ENCODE measurements around the gene ZSWIM5.
"Not testable (repeated sequence)": the region's sequence is repeated elsewhere in the genome, so short reads cannot be mapped to it uniquely, and the experiment has no call there.

DNA sequence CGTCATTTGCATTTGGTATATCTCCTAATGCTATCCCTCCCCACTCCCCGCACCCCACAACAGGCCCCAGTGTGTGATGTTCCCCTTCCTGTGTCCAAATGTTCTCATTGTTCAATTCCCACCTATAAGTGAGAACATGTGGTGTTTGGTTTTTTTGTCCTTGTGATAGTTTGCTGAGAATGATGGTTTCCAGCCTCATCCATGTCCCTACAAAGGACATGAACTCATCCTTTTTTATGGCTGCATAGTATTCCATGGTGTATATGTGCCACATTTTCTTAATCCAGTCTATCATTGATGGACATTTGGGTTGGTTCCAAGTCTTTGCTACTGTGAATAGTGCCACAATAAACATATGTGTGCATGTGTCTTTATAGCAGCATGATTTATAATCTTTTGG lies 73.7 kb downstream of the ZSWIM5 start:
- TF ChIP-seq, protein P1, sequence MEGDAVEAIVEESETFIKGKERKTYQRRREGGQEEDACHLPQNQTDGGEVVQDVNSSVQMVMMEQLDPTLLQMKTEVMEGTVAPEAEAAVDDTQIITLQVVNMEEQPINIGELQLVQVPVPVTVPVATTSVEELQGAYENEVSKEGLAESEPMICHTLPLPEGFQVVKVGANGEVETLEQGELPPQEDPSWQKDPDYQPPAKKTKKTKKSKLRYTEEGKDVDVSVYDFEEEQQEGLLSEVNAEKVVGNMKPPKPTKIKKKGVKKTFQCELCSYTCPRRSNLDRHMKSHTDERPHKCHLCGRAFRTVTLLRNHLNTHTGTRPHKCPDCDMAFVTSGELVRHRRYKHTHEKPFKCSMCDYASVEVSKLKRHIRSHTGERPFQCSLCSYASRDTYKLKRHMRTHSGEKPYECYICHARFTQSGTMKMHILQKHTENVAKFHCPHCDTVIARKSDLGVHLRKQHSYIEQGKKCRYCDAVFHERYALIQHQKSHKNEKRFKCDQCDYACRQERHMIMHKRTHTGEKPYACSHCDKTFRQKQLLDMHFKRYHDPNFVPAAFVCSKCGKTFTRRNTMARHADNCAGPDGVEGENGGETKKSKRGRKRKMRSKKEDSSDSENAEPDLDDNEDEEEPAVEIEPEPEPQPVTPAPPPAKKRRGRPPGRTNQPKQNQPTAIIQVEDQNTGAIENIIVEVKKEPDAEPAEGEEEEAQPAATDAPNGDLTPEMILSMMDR (IDR thresholded peaks at IDR 0.05): not testable (repeated sequence)
- TF ChIP-seq POLR2A (IDR thresholded peaks at IDR 0.05); POLR2AphosphoS5 (IDR thresholded peaks at IDR 0.05; ENCODE audit: insufficient read depth in 1 of 2, low read depth in 1 of 2): not testable (repeated sequence)
